Activated naive CD4-positive, alpha-beta T cell treated with anti-CD3 and anti-CD28 coated beads for 36 hours (primary cell): ENCODE measurements around the gene ISYNA1. TPM values are rescaled to one million over a fixed set of nuclear protein-coding genes. Genes with fewer than 3 reads are reported as not detected.
A peak's percentile ranks its signal among the peaks of the same experiment; 100 is the strongest.

Experiments used
- CTCF ChIA-PET: fragments of 350-600 bp; sonication (Branson Sonifier 250); formaldehyde crosslinking; loops from one replicate; lab custom pipeline; 2021; ENCODE audit warnings: antibody characterized with exemption; lab: Charles Lee
- DNase-seq: peaks from one replicate; pipeline ENCODE4 v3.0.0-alpha.2; 2020
- H3K27ac Mint-ChIP-seq: one replicate; pipeline ENCODE4 v1.8.0; 2021; ENCODE audit warnings: mild to moderate bottlenecking, mixed read lengths
- H3K27me3 Mint-ChIP-seq: one replicate; pipeline ENCODE4 v1.8.0; 2021; ENCODE audit warnings: low read depth, mixed read lengths
- H3K36me3 Mint-ChIP-seq: one replicate; pipeline ENCODE4 v1.8.0; 2021; ENCODE audit warnings: low read depth, mixed read lengths
- H3K4me1 Mint-ChIP-seq: one replicate; pipeline ENCODE4 v1.8.0; 2021; ENCODE audit warnings: low read depth, mixed read lengths
- H3K4me3 Mint-ChIP-seq: one replicate; pipeline ENCODE4 v1.8.0; 2021; ENCODE audit warnings: mild to moderate bottlenecking, moderate library complexity, mixed read lengths
- H3K9me3 Mint-ChIP-seq: one replicate; pipeline ENCODE4 v1.8.0; 2021; ENCODE audit warnings: mixed read lengths
- intact Hi-C: fragments of 100-400 bp; cut with micrococcal nuclease; formaldehyde crosslinking; loops from one replicate; pipeline ENCODE4 v1.15.1; 2023
- total RNA-seq, 2 experiments: library from RNA; stranded (reverse); gene quantifications; one replicate each; pipeline ENCODE4 v1.2.3, GENCODE V29; 2021

The ISYNA1 gene
- total RNA-seq, 2 experiments from 2014 or later = 12.3 to 14.3 TPM

GRCh38 chr19:18433735-18434398 is 4.1 kb downstream of the ISYNA1 start:
- peaks cover 26% of the 10 kb centered on the region for H3K4me1 Mint-ChIP-seq
- H3K27me3 Mint-ChIP-seq = no peaks in the 10 kb centered on the region
- H3K9me3 Mint-ChIP-seq = no peaks in the 10 kb centered on the region
- no peak overlapping the region for H3K27ac Mint-ChIP-seq
- H3K36me3 Mint-ChIP-seq = peaks cover 2% of the 10 kb centered on the region
- DNase-seq = no peak
- intact Hi-C loops = no loop called here
- CTCF ChIA-PET = no interaction called here
- H3K4me3 Mint-ChIP-seq = peak overlapping the region; percentile 15

GRCh38 chr19:18433015-18433691 is 4.8 kb downstream of the ISYNA1 start:
- Mint-ChIP-seq H3K27me3 (no peaks in the 10 kb centered on the region), H3K36me3 (peaks cover 2% of the 10 kb centered on the region), H3K4me3 (no peak overlapping the region), H3K4me1 (peaks cover 26% of the 10 kb centered on the region), H3K9me3 (no peaks in the 10 kb centered on the region), H3K27ac (no peak overlapping the region)
- intact Hi-C loops = no loop called here
- CTCF ChIA-PET = no interaction called here
- no peak for DNase-seq

DNA sequence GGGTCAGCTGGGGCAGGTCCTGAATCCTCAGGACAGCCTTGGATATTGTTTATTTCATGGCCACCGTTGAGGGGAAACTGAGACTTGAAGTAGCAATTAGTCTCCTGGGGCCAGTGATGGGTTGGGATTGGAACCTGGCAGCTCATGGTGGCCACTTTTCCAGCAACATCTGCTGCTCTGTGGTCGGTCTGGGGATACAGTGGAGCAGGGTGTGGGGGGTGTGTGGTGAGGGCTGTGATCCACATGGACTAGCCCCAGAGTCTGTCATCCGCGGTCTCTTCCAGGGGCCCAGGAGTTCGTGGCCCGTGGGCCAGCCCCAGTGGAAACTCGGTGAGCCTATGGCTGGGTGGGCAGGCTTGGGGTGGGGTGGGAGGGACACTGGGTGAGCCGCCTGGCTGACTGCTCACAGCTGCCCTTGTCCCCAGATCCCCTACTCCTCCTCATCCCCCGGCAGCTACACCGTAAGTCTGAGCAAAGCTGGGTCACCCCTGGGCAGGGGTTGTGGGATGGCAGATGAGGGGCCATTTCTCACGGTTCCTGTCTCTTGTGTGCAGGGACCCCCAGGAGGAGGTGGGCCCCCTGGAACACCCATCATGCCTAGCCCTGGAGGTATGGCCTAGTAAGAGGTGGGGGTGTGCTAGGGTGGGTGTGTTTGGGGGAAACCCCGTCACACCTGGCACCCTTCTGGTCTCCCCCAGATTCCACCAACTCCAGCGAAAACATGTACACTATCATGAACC is 5.5 kb downstream of the ISYNA1 start:
- no peak for DNase-seq
- H3K36me3 Mint-ChIP-seq = peaks cover 2% of the 10 kb centered on the region
- no peaks in the 10 kb centered on the region for H3K27me3 Mint-ChIP-seq
- intact Hi-C loops = no loop called here
- H3K27ac Mint-ChIP-seq = no peak overlapping the region
- H3K9me3 Mint-ChIP-seq = no peaks in the 10 kb centered on the region
- peaks cover 26% of the 10 kb centered on the region for H3K4me1 Mint-ChIP-seq
- CTCF ChIA-PET = interaction anchor here (0.7 kb wide), 1 partner anchor 157 kb away, joined by 3 read pairs; no protein-coding TSS in a partner anchor
- H3K4me3 Mint-ChIP-seq = no peak overlapping the region

DNA sequence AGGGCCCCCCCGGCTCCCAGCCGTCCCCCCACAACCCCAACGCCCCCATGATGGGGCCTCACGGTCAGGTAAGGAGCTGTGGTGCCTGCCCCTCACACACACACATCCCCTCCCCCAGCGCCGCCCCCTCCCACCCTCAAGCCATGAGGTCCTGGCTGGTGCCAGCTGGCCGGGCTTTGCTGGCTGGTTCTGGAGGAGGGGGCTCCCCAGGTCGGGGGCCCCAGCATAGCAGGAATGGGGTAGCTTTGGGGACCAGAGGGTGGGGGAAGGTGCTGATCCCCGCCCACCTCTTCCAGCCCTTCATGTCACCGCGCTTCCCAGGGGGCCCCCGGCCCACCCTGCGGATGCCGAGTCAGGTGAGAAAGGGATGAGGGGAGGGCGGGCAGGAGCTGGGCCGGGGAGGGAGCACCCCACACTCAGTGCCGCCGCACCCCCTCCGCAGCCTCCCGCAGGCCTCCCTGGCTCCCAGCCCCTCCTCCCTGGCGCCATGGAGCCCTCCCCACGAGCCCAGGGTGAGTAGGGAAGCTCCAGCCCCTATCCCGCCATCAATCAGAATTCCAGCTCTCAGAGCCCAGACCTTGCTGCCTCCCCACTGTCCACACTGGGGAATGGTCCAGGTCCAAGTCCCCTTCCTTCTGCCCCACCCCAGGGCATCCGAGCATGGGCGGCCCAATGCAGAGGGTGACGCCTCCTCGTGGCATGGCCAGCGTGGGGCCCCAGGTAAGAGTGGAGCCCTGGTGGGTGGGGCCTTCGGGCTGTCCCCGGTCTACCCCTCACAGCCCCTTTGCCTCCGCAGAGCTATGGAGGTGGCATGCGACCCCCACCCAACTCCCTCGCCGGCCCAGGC is 6.4 kb downstream of the ISYNA1 start:
- no peaks in the 10 kb centered on the region for H3K9me3 Mint-ChIP-seq
- DNase-seq = no peak
- CTCF ChIA-PET = interaction anchor here (0.7 kb wide), 1 partner anchor 158 kb away, joined by 3 read pairs; no protein-coding TSS in a partner anchor
- H3K4me3 Mint-ChIP-seq = no peak overlapping the region
- H3K27ac Mint-ChIP-seq = no peak overlapping the region
- no peaks in the 10 kb centered on the region for H3K27me3 Mint-ChIP-seq
- peaks cover 2% of the 10 kb centered on the region for H3K36me3 Mint-ChIP-seq
- intact Hi-C loops = no loop called here
- peaks cover 26% of the 10 kb centered on the region for H3K4me1 Mint-ChIP-seq

GRCh38 chr19:18430417-18431144 is 7.4 kb downstream of the ISYNA1 start:
- peaks cover 23% of the 10 kb centered on the region for H3K4me1 Mint-ChIP-seq
- CTCF ChIA-PET = no interaction called here

DNA sequence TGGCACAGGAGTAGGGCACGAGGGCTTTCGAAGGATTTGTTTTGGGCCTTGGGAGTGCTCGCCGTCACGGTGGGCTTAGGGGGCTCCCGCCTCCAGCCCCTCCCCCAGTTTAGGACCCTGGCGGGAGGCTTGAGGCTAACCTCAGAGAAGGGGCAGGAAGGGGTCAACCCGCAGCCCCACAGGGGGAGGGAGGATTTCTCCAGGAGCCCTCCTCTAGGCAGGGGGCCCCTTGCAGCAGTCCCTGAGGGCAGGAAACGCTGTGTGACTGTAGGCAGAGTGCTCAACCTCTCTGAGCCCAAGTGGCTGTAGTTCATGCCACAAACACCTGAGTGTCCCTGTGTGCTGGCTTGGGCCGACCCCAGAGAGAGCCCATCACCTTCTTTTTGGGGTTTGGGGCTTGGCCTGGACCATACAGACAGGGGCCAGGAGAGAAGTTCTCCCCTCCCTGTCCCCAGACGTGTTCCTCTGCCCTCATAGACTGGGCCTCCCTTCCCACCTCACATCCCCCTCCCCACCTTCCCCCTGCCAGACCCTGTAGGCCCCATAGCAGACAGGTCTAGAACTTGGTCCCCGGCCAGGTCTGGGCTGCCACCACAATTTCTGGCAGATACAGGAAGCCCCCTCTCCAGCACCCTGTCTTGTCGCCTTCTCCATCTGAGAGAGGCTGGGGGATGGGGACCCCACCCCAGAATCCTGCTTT is 8.1 kb downstream of the ISYNA1 start:
- DNase-seq = no peak
- H3K4me1 Mint-ChIP-seq = peaks cover 23% of the 10 kb centered on the region
- no peaks in the 10 kb centered on the region for H3K27me3 Mint-ChIP-seq
- intact Hi-C loops = no loop called here
- H3K27ac Mint-ChIP-seq = no peak overlapping the region
- no peaks in the 10 kb centered on the region for H3K9me3 Mint-ChIP-seq
- peak overlapping the region; percentile 21 for H3K4me3 Mint-ChIP-seq
- H3K36me3 Mint-ChIP-seq = peaks cover 2% of the 10 kb centered on the region
- CTCF ChIA-PET = interaction anchor here (0.6 kb wide), 1 partner anchor 745 kb away, joined by 3 read pairs; no protein-coding TSS in a partner anchor

More at GRCh38 chr19:18430417-18431144, 7.4 kb downstream of the ISYNA1 start:
- Mint-ChIP-seq H3K27me3 (no peaks in the 10 kb centered on the region), H3K36me3 (peaks cover 2% of the 10 kb centered on the region), H3K4me3 (no peak overlapping the region), H3K27ac (no peak overlapping the region), H3K9me3 (no peaks in the 10 kb centered on the region)
- intact Hi-C loops = no loop called here
- no peak for DNase-seq

DNA sequence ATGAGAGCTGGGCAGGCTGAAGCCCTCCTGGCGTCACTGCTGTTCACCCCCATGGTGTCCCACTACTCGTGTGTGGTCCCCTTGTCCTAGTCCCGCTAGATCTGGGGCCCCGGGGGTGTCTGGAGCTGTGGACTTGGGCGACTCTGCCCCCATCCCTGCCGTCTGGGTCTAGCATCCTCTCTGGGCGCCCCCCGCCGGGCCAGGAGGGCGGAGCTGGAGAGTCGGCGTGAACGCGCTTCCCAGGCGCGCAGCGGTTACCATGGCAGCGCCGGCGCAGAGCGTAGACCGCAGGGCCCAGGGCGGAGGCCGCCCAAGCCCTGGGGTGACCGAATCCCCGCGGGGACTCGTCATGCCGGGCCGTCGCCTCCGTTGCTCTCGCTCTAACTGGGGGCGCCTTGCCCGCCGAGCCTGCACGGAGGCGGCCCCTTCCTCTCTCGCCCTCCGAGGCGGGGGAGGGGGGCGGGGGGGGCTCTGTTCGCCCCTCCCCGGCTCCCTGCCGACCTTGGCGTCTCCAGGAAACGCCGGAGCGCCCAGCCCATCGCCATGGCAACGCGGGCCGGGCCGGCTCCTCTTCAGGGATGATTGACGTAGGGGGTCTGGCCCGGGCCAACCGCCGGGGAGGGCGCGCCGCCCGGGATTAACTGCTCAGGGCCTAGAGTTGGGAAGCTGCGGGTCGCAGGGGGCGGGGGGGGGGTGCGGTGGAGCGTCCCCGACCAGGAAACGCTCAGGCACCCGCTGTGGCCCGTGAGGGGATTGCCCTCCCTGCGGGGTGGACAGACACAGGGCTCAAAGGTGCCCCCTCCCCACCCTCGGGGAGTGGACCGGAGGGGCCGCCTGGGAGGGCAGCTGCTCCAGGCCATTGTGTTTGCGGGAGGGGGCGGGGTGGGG is 8.9 kb downstream of the ISYNA1 start:
- Mint-ChIP-seq H3K36me3 (peaks cover under 1% of the 10 kb centered on the region), H3K27me3 (no peaks in the 10 kb centered on the region), H3K27ac (no peak overlapping the region), H3K9me3 (no peaks in the 10 kb centered on the region), H3K4me3 (no peak overlapping the region), H3K4me1 (peaks cover 19% of the 10 kb centered on the region)
- intact Hi-C loops = no loop called here
- CTCF ChIA-PET = interaction anchor here (0.6 to 1.4 kb wide), 3 partner anchors 10 to 745 kb away, joined by 3 to 4 read pairs (median 3); partner anchors contain the start of genes REX1BD and SSBP4
- DNase-seq = peak; percentile 77

DNA sequence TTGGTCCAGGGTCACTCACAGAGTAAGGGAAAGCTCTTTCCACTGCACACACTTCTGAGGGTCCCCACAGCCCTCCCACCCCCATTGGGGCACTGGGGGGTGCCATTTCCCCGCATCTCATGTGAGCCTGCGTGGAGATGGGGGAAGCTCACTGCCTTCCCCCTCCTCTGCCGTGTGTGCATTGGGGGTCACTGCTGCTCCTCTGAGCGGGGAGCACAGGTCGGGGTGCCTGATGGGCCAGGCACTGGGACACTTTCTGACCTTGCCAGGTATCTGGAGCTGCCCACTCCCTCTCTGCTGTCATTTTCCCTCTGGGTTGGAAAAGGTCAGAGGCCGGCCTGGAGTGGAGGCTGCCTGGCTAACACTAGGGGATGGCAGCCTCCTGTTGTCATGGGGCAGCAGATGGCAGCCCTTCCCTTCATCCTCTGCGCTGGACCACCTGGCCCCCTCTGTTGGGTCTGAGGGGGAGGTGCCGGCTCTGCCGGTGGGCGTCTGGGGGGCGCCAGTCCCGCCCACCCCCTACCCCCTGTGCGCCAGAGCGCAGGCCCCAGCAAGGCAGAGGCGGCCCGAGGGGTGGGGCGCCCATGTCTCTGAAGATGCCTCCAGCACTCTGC is 9.7 kb downstream of the ISYNA1 start:
- H3K4me1 Mint-ChIP-seq = peaks cover 20% of the 10 kb centered on the region
- intact Hi-C loops = no loop called here
- no peaks in the 10 kb centered on the region for H3K36me3 Mint-ChIP-seq
- no peak overlapping the region for H3K27ac Mint-ChIP-seq
- H3K4me3 Mint-ChIP-seq = no peak overlapping the region
- H3K9me3 Mint-ChIP-seq = no peaks in the 10 kb centered on the region
- no peaks in the 10 kb centered on the region for H3K27me3 Mint-ChIP-seq
- no peak for DNase-seq
- CTCF ChIA-PET = interaction anchor here (0.5 to 1.4 kb wide), 3 partner anchors 9 to 161 kb away, joined by 3 to 4 read pairs (median 3); partner anchors contain the start of genes REX1BD and SSBP4

DNA sequence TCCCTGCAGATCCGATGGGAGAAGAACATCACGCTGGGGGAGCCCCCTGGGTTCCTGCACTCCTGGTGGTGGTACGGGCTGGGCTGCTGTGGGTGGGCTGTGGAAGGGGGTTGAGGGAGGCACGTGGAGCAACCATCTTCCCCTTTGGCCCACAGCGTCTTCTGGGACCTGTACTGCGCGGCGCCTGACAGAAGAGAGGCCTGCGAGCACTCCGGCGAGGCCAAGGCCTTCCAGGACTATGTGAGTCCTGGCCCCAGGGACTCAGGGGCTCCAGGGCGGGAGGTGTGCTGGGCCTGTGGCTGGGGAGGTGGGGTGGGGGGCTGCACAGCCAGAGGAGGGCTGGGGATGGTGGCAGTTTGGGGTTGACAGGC is 10.2 kb downstream of the ISYNA1 start:
- intact Hi-C loops = no loop called here
- Mint-ChIP-seq H3K9me3 (no peaks in the 10 kb centered on the region), H3K27ac (no peak overlapping the region), H3K4me1 (peaks cover 24% of the 10 kb centered on the region), H3K36me3 (no peaks in the 10 kb centered on the region), H3K27me3 (no peaks in the 10 kb centered on the region), H3K4me3 (no peak overlapping the region)
- CTCF ChIA-PET = interaction anchor here (0.5 to 1.4 kb wide), 2 partner anchors 14 to 161 kb away, joined by 3 read pairs; partner anchors contain the start of gene REX1BD
- DNase-seq = no peak
